Endometrial microvascular endothelial cells (primary cell): Measurements from ENCODE around the gene TAOK1. TPM values are rescaled to one million over a fixed set of nuclear protein-coding genes. Genes with fewer than 3 reads are reported as not detected.

Source experiments
- in situ Hi-C: cut with HindIII; loops from 2 replicates; pipeline ENCODE4 v1.10.0; 2017; ENCODE audit warnings: low sequenced_read_pairs, low pct_unique_long_range_greater_than_20kb; ENCODE audit errors: inconsistent ontology term
- total RNA-seq: library from RNA; depleted of rRNA; stranded (reverse); fragments of >200 nt; gene quantifications from one replicate; pipeline ENCODE4 v1.2.3, GENCODE V29; 2015; ENCODE audit errors: inconsistent ontology term

TAOK1 gene
- total RNA-seq, 1 donor from 2014 or later = 33.7 TPM

- in situ Hi-C loops = no loop called here
Measured at GRCh38 chr17:29563816-29564215, 173.7 kb downstream of the TAOK1 start.

GRCh38 chr17:29565643-29566472, 175.7 kb downstream of the TAOK1 start:
- in situ Hi-C loops = no loop called here

GRCh38 chr17:29566473-29567303, 176.5 kb downstream of the TAOK1 start, which contains the start of gene ABHD15:
ABHD15 (minus strand) TSS chr17:29567037; CDS start chr17:29566966, 71 bp downstream.
- in situ Hi-C loops = no loop called here

- in situ Hi-C loops = no loop called here
Measured at GRCh38 chr17:29567304-29567553, 177.1 kb downstream of the TAOK1 start.

GRCh38 chr17:29567554-29568330, 177.6 kb downstream of the TAOK1 start:
- in situ Hi-C loops = no loop called here

GRCh38 chr17:29568331-29569244, 178.4 kb downstream of the TAOK1 start, which contains the start of gene TP53I13:
TP53I13 (plus strand) TSS chr17:29568701; CDS start chr17:29568759, 58 bp downstream.
- in situ Hi-C loops = no loop called here

GRCh38 chr17:29569245-29569950, 179.2 kb downstream of the TAOK1 start:
- in situ Hi-C loops = no loop called here

GRCh38 chr17:29570521-29570920, 180.4 kb downstream of the TAOK1 start:
- in situ Hi-C loops = no loop called here

- in situ Hi-C loops = no loop called here
Measured at GRCh38 chr17:29571486-29571882, 181.3 kb downstream of the TAOK1 start.

GRCh38 chr17:29571883-29572681, 181.9 kb downstream of the TAOK1 start:
- in situ Hi-C loops = no loop called here

- in situ Hi-C loops = no loop called here
Measured at GRCh38 chr17:29572691-29573557, 182.8 kb downstream of the TAOK1 start.

- in situ Hi-C loops = no loop called here
Measured at GRCh38 chr17:29573558-29573869, 183.4 kb downstream of the TAOK1 start.

- in situ Hi-C loops = no loop called here
Measured at GRCh38 chr17:29573871-29574731, 183.9 kb downstream of the TAOK1 start.

- in situ Hi-C loops = no loop called here
Measured at GRCh38 chr17:29574732-29575510, 184.8 kb downstream of the TAOK1 start.
